ENCODE data around the gene ENTPD3. TPM values are rescaled to one million over a fixed set of nuclear protein-coding genes. Genes with fewer than 3 reads are reported as not detected.

Gene ENTPD3
- total RNA-seq, 1 experiment from 2014 or later = 6.0 TPM

GRCh38 chr3:40465456-40465855 lies 78.5 kb downstream of the ENTPD3 start:
- ATAC-seq (peak; percentile 16), DNase-seq (no peak)
- Histone ChIP-seq H3F3A (ENCODE audit: low read length, unreplicated experiment) (peaks cover 23% of the 10 kb centered on the region), H2AFZ (ENCODE audit: low read length) (no peak overlapping the region), H3K4me2 (ENCODE audit: low read length) (no peak overlapping the region), H3K9me2 (replicated peaks; ENCODE audit: low read length) (no peaks in the 10 kb centered on the region), H3K27ac (ENCODE audit: low read length) (no peak overlapping the region), H3K9me3 (ENCODE audit: low read length) (no peaks in the 10 kb centered on the region), H3K4me3 (ENCODE audit: low read length) (no peak overlapping the region), H3K9ac (ENCODE audit: low read length) (no peak overlapping the region), H4K20me1 (ENCODE audit: low read length) (peaks cover 22% of the 10 kb centered on the region), H3K36me3 (ENCODE audit: low read depth, low read length) (peaks cover 35% of the 10 kb centered on the region), H3K79me2 (ENCODE audit: low read length) (peaks cover 8% of the 10 kb centered on the region), H3K27me3 (ENCODE audit: low read length) (no peaks in the 10 kb centered on the region), H3K4me1 (ENCODE audit: insufficient read depth, low read length) (no peaks in the 10 kb centered on the region)
- no TSS peak for BruUV-seq (replicated peaks)
- CTCF ChIA-PET = no interaction called here
- POLR2A ChIA-PET (ENCODE audit: unreplicated experiment) = interaction anchor here (0.6 kb wide), 1 partner anchor 32 kb away, joined by 5 read pairs; no protein-coding TSS in a partner anchor
- no peak for TF ChIP-seq EZH2phosphoT487 (IDR thresholded peaks at IDR 0.05; ENCODE audit: borderline replicate concordance, low read length)
- intact Hi-C loops (cut with micrococcal nuclease) = no loop called here

- Histone ChIP-seq H4K20me1 (ENCODE audit: low read length) (peaks cover 10% of the 10 kb centered on the region; the same call in 1 of the 2 replicates), H3K4me3 (ENCODE audit: low read length) (no peak overlapping the region), H3K27me3 (ENCODE audit: low read length) (no peaks in the 10 kb centered on the region), H3K4me1 (ENCODE audit: insufficient read depth, low read length) (no peaks in the 10 kb centered on the region), H3F3A (ENCODE audit: low read length, unreplicated experiment) (peaks cover 17% of the 10 kb centered on the region), H3K9me3 (ENCODE audit: low read length) (no peaks in the 10 kb centered on the region), H3K4me2 (ENCODE audit: low read length) (no peak overlapping the region), H2AFZ (ENCODE audit: low read length) (no peak overlapping the region), H3K36me3 (ENCODE audit: low read depth, low read length) (peaks cover 13% of the 10 kb centered on the region), H3K79me2 (ENCODE audit: low read length) (no peaks in the 10 kb centered on the region), H3K27ac (ENCODE audit: low read length) (no peak overlapping the region), H3K9ac (ENCODE audit: low read length) (no peak overlapping the region), H3K9me2 (replicated peaks; ENCODE audit: low read length) (no peaks in the 10 kb centered on the region)
- intact Hi-C loops (cut with micrococcal nuclease) = loop anchor here (1.0 kb wide), 1 partner anchor 28 kb away; no protein-coding TSS in a partner anchor
- POLR2A ChIA-PET (ENCODE audit: unreplicated experiment) = no interaction called here
- TF ChIP-seq CTCF (conservative IDR thresholded peaks at IDR 0.05; ENCODE audit: low read depth, low read length) (no peak), EZH2 (IDR thresholded peaks at IDR 0.05; ENCODE audit: low read length, unreplicated experiment) (no peak), EZH2phosphoT487 (IDR thresholded peaks at IDR 0.05; ENCODE audit: borderline replicate concordance, low read length) (no peak)
- DNase-seq = no peak
- no TSS peak for BruUV-seq (replicated peaks)
- peak; percentile 49 for ATAC-seq
- CTCF ChIA-PET = no interaction called here
Measured at GRCh38 chr3:40468018-40468417, 81.0 kb downstream of the ENTPD3 start.

DNA sequence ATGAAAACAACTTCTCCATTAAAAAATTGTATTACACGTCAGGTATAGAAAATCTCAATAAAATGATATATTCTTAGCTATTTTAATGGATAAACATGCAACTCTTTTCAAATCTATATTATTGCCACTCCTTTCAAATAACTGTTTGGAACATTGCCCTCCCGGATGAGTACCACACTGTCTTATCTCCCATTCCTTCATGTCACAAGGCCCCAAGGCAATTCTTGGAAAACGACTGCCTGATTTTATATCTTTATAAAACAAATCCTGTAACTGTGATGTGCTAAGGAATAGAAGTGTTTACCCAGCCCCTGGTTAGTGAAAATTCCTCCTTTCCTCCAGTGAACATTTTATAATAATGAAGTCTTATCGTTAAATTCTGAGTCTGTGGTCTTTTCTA lies 83.7 kb downstream of the ENTPD3 start:
- ATAC-seq (no peak), DNase-seq (no peak)
- ChIA-PET CTCF (interaction anchor here (0.6 kb wide), 1 partner anchor 17 kb away, joined by 3 read pairs; no protein-coding TSS in a partner anchor), POLR2A (ENCODE audit: unreplicated experiment) (interaction anchor here (0.5 kb wide), 1 partner anchor 14 kb away, joined by 4 read pairs; the partner anchor contains the start of gene RPL14)
- Histone ChIP-seq H3F3A (ENCODE audit: low read length, unreplicated experiment) (peaks cover 8% of the 10 kb centered on the region), H3K27me3 (ENCODE audit: low read length) (no peaks in the 10 kb centered on the region), H3K4me2 (ENCODE audit: low read length) (no peak overlapping the region), H3K9ac (ENCODE audit: low read length) (no peak overlapping the region), H3K9me3 (ENCODE audit: low read length) (no peaks in the 10 kb centered on the region), H4K20me1 (ENCODE audit: low read length) (no peaks in the 10 kb centered on the region), H3K9me2 (replicated peaks; ENCODE audit: low read length) (no peaks in the 10 kb centered on the region), H3K36me3 (ENCODE audit: low read depth, low read length) (no peaks in the 10 kb centered on the region), H3K27ac (ENCODE audit: low read length) (no peak overlapping the region), H3K79me2 (ENCODE audit: low read length) (no peaks in the 10 kb centered on the region), H3K4me1 (ENCODE audit: insufficient read depth, low read length) (no peaks in the 10 kb centered on the region), H2AFZ (ENCODE audit: low read length) (no peak overlapping the region), H3K4me3 (ENCODE audit: low read length) (no peak overlapping the region)
- no peak for TF ChIP-seq EZH2 (IDR thresholded peaks at IDR 0.05; ENCODE audit: low read length, unreplicated experiment)
- TF ChIP-seq CTCF (conservative IDR thresholded peaks at IDR 0.05; ENCODE audit: low read depth, low read length) = no peak
- no peak for TF ChIP-seq EZH2phosphoT487 (IDR thresholded peaks at IDR 0.05; ENCODE audit: borderline replicate concordance, low read length)
- intact Hi-C loops (cut with micrococcal nuclease) = no loop called here
- no TSS peak for BruUV-seq (replicated peaks)
